Measurements from ENCODE around the gene SVBP.

GRCh38 chr1:42765832-42766740, 51.1 kb downstream of the SVBP start:
- TF ChIP-seq CTCF (IDR thresholded peaks at IDR 0.05) (peak in 4 of 5 experiments; percentile 38 to 71 (median 49)), EP300 (IDR thresholded peaks at IDR 0.05) (no peak)
